Lung (tissue), 12 donors: ENCODE data around the gene SLCO1B3. TPM values are rescaled to one million over a fixed set of nuclear protein-coding genes. Genes with fewer than 3 reads are reported as not detected.

Experiments
- ATAC-seq: fragments of 200-7000 bp; cut with Tn5 transposase; one replicate; pipeline ENCODE4 v1.9.1; 2020; ENCODE audit warnings: moderate number of reproducible peaks; ENCODE audit not compliant: insufficient read depth, low FRiP score
- DNase-seq, 3 donors: peaks; one replicate each; pipeline ENCODE4 v3.0.0-alpha.2; 2013 to 2017
- H3K27ac ChIP-seq, 2 donors: one replicate each; pipeline ENCODE4 v1.5.1; 2013; ENCODE audit warnings: mild to moderate bottlenecking in 2 of 2, moderate library complexity in 2 of 2, control low read depth in 1 of 2, inconsistent platforms in 1 of 2, low read depth in 1 of 2, low read length in 1 of 2
- H3K27me3 ChIP-seq, 3 donors: one replicate each; pipeline ENCODE4 v1.5.1; 2013; ENCODE audit warnings: low read length in 2 of 3; ENCODE audit not compliant: control insufficient read depth in 3 of 3, insufficient read depth in 3 of 3
- H3K36me3 ChIP-seq, 4 donors: one replicate each; pipeline ENCODE4 v1.5.1; 2013; ENCODE audit warnings: low read length in 4 of 4, mild to moderate bottlenecking in 1 of 4, moderate library complexity in 1 of 4; ENCODE audit not compliant: control insufficient read depth in 4 of 4, insufficient read depth in 4 of 4
- H3K4me1 ChIP-seq, 5 donors: one replicate each; pipeline ENCODE4 v1.5.1; 2013; ENCODE audit warnings: low read length in 5 of 5, mild to moderate bottlenecking in 2 of 5, moderate library complexity in 1 of 5; ENCODE audit not compliant: control insufficient read depth in 5 of 5, insufficient read depth in 5 of 5
- H3K4me3 ChIP-seq: one replicate; pipeline ENCODE4 v1.5.1; 2013; ENCODE audit warnings: mild to moderate bottlenecking, control low read depth, moderate library complexity
- H3K9ac ChIP-seq, 2 donors: one replicate each; pipeline ENCODE4 v1.5.1; 2013; ENCODE audit warnings: low read length in 2 of 2, control low read depth in 1 of 2; ENCODE audit not compliant: insufficient read depth in 1 of 2
- H3K9me3 ChIP-seq, 4 donors: one replicate each; pipeline ENCODE4 v1.5.1; 2013; ENCODE audit warnings: low read length in 3 of 4, mild to moderate bottlenecking in 1 of 4, moderate library complexity in 1 of 4; ENCODE audit not compliant: control insufficient read depth in 4 of 4, insufficient read depth in 3 of 4
- WGBS, 2 donors: extraction: QIAGEN DNeasy Blood & Tissue Kit; methylation state at CpG; one replicate each; pipeline ENCODE4 v1.1.7; 2013; 5-methylcytosine and 5-hydroxymethylcytosine counted together
- polyA plus RNA-seq, 2 donors: library from polyadenylated mRNA; stranded (reverse); fragments of 200-250 nt; gene quantifications; one replicate each; pipeline ENCODE4 v1.2.1, GENCODE V29; 2013
- total RNA-seq, 2 donors: library from RNA; depleted of rRNA in 1 of 2; stranded (reverse); fragments of >200 nt in 1 of 2; gene quantifications; one replicate each; pipeline ENCODE4 v1.2.1, GENCODE V29; 2014 to 2021
- TF ChIP-seq, protein P1 (sequence below): IDR thresholded peaks from 2 replicates; pipeline ENCODE4 v1.5.1; 2012; ENCODE audit warnings: mild to moderate bottlenecking; ENCODE audit errors: control extremely low read depth, extremely low read depth
- donor health status: control.
- donor health status: control.
- donor health status: Bipolar disorder and iron deficiency.
- donor health status: healthy.
- donor health status: DM: yes; HTN: yes; CAD: no.

Gene SLCO1B3
- total and polyA plus RNA-seq, 4 donors = 0.02 to 0.12 (median 0.09) TPM; not detected in 1

- Histone ChIP-seq H3K4me1 (no peaks in the 10 kb centered on the region), H3K27me3 (no peaks in the 10 kb centered on the region), H3K9me3 (no peaks in the 10 kb centered on the region), H3K9ac (no peak overlapping the region), H3K27ac (no peak overlapping the region), H3K4me3 (no peak overlapping the region), H3K36me3 (no peaks in the 10 kb centered on the region)
- WGBS, 2 donors = 94 to 95% methylated on average over 2 of the region's 2 CpGs
- DNase-seq (no peak), ATAC-seq (no peak)
- TF ChIP-seq, protein P1, sequence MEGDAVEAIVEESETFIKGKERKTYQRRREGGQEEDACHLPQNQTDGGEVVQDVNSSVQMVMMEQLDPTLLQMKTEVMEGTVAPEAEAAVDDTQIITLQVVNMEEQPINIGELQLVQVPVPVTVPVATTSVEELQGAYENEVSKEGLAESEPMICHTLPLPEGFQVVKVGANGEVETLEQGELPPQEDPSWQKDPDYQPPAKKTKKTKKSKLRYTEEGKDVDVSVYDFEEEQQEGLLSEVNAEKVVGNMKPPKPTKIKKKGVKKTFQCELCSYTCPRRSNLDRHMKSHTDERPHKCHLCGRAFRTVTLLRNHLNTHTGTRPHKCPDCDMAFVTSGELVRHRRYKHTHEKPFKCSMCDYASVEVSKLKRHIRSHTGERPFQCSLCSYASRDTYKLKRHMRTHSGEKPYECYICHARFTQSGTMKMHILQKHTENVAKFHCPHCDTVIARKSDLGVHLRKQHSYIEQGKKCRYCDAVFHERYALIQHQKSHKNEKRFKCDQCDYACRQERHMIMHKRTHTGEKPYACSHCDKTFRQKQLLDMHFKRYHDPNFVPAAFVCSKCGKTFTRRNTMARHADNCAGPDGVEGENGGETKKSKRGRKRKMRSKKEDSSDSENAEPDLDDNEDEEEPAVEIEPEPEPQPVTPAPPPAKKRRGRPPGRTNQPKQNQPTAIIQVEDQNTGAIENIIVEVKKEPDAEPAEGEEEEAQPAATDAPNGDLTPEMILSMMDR = no peak
Observed at GRCh38 chr12:20815574-20815973, 5.1 kb downstream of the SLCO1B3 start.

DNA sequence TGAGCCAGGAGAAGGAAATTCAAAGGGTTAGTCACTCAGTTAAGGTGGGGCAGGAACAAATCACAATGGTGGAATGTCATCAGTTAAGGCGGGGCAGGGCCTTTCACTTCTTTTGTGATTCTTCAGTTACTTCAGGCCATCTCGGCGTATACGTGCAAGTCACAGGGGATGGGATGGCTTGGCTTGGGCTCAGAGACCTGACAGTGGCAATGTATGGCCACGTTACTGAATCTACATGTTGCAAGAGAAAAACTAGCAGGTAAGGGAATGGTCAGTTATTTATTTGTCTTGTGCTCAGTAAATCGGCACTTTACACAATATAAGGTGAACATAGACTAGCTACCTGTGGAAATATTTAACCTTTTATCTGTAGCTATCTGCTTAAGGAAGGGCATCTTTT lies 11.9 kb downstream of the SLCO1B3 start:
- WGBS, 2 donors = 92 to 94% methylated on average over 6 of the region's 6 CpGs
- H3K27me3 ChIP-seq = no peaks in the 10 kb centered on the region
- H3K27ac ChIP-seq = no peak overlapping the region
- H3K4me3 ChIP-seq = no peak overlapping the region
- DNase-seq (no peak), ATAC-seq (no peak)
- H3K9ac ChIP-seq = no peak overlapping the region
- no peaks in the 10 kb centered on the region for H3K9me3 ChIP-seq
- no peaks in the 10 kb centered on the region for H3K36me3 ChIP-seq
- H3K4me1 ChIP-seq = no peaks in the 10 kb centered on the region
- TF ChIP-seq, protein P1 = no peak

- ATAC-seq (no peak), DNase-seq (no peak)
- no peaks in the 10 kb centered on the region for H3K27me3 ChIP-seq
- no peaks in the 10 kb centered on the region for H3K4me1 ChIP-seq
- H3K9me3 ChIP-seq = no peaks in the 10 kb centered on the region
- 65 to 70% methylated on average over 4 of the region's 4 CpGs for WGBS, 2 donors
- H3K27ac ChIP-seq = no peak overlapping the region
- no peak overlapping the region for H3K9ac ChIP-seq
- TF ChIP-seq, protein P1 = no peak
- no peaks in the 10 kb centered on the region for H3K36me3 ChIP-seq
- H3K4me3 ChIP-seq = no peak overlapping the region
Observed at GRCh38 chr12:20822925-20823324, 12.4 kb downstream of the SLCO1B3 start.

DNA sequence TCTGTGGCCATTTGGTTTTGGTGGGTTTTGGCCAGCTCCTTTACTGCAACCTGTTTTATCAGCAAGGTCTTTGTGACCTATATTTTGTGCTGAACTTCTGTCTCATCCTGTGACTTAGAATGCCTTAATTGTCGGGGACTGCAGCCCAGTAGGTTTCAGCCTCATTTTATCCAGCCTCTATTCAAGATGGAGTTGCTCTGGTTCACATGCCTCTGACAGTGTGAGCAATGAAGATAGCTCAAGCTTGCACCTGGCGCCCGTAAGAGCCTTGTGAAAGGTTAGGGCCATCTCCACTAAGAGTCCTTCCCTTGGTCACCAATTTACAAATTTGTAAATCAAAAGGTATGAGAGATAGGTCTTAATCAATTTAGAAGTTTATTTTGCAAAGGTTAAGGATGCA lies 19.4 kb downstream of the SLCO1B3 start:
- TF ChIP-seq, protein P1 = no peak
- 92 to 94% methylated on average over 3 of the region's 3 CpGs for WGBS, 2 donors
- no peak for DNase-seq

More for the DNA sequence above, 19.4 kb downstream of the SLCO1B3 start:
- Histone ChIP-seq H3K36me3 (no peaks in the 10 kb centered on the region), H3K9ac (no peak overlapping the region), H3K27ac (no peak overlapping the region), H3K4me1 (no peaks in the 10 kb centered on the region), H3K4me3 (no peak overlapping the region), H3K9me3 (no peaks in the 10 kb centered on the region), H3K27me3 (no peaks in the 10 kb centered on the region)
- ATAC-seq = no peak
